ENCODE data around the gene SPINK9. TPM values are rescaled to one million over a fixed set of nuclear protein-coding genes. Genes with fewer than 3 reads are reported as not detected.

Gene SPINK9
- total RNA-seq, 2 experiments from 2014 or later: not detected

GRCh38 chr5:148333262-148333849 lies 2.0 kb upstream of the SPINK9 start:
- peaks cover 5% of the 10 kb centered on the region for H3K36me3 Mint-ChIP-seq (ENCODE audit: low read depth)
- CTCF ChIA-PET: no interaction called here

GRCh38 chr5:148336704-148337435 lies 1.5 kb downstream of the SPINK9 start:
- Mint-ChIP-seq H3K27ac (no peak overlapping the region), H3K4me1 (ENCODE audit: low read depth) (no peaks in the 10 kb centered on the region), H3K36me3 (ENCODE audit: low read depth) (no peaks in the 10 kb centered on the region), H3K27me3 (ENCODE audit: low read depth) (no peaks in the 10 kb centered on the region), H3K9me3 (no peaks in the 10 kb centered on the region), H3K4me3 (no peak overlapping the region)
- intact Hi-C loops (cut with micrococcal nuclease): no loop called here
- CTCF ChIA-PET: interaction anchor here (0.9 kb wide), 1 partner anchor 31 kb away, joined by 3 read pairs; no protein-coding TSS in a partner anchor
- DNase-seq: no peak

More at GRCh38 chr5:148333262-148333849, 2.0 kb upstream of the SPINK9 start:
- Mint-ChIP-seq H3K4me1 (ENCODE audit: low read depth) (no peaks in the 10 kb centered on the region), H3K4me3 (no peak overlapping the region), H3K9me3 (peaks cover 18% of the 10 kb centered on the region), H3K27me3 (ENCODE audit: low read depth) (no peaks in the 10 kb centered on the region), H3K27ac (no peak overlapping the region)
- DNase-seq: no peak
- intact Hi-C loops (cut with micrococcal nuclease): no loop called here

GRCh38 chr5:148342371-148343045 lies 7.1 kb downstream of the SPINK9 start:
- no peaks in the 10 kb centered on the region for H3K27me3 Mint-ChIP-seq (ENCODE audit: low read depth)
- intact Hi-C loops (cut with micrococcal nuclease): no loop called here
- no peak for DNase-seq
- H3K4me1 Mint-ChIP-seq (ENCODE audit: low read depth): no peaks in the 10 kb centered on the region
- H3K27ac Mint-ChIP-seq: no peak overlapping the region
- no peaks in the 10 kb centered on the region for H3K36me3 Mint-ChIP-seq (ENCODE audit: low read depth)
- no peak overlapping the region for H3K4me3 Mint-ChIP-seq
- CTCF ChIA-PET: no interaction called here
- no peaks in the 10 kb centered on the region for H3K9me3 Mint-ChIP-seq

GRCh38 chr5:148343046-148343407 lies 7.7 kb downstream of the SPINK9 start:
- no peaks in the 10 kb centered on the region for H3K9me3 Mint-ChIP-seq
- no peaks in the 10 kb centered on the region for H3K36me3 Mint-ChIP-seq (ENCODE audit: low read depth)
- no peak for DNase-seq
- H3K27me3 Mint-ChIP-seq (ENCODE audit: low read depth): no peaks in the 10 kb centered on the region
- H3K4me3 Mint-ChIP-seq: no peak overlapping the region
- H3K27ac Mint-ChIP-seq: no peak overlapping the region
- CTCF ChIA-PET: no interaction called here
- no peaks in the 10 kb centered on the region for H3K4me1 Mint-ChIP-seq (ENCODE audit: low read depth)
- intact Hi-C loops (cut with micrococcal nuclease): no loop called here

- no peak overlapping the region for H3K27ac Mint-ChIP-seq
- H3K9me3 Mint-ChIP-seq: no peaks in the 10 kb centered on the region
- no peaks in the 10 kb centered on the region for H3K27me3 Mint-ChIP-seq (ENCODE audit: low read depth)
- CTCF ChIA-PET: no interaction called here
- no peaks in the 10 kb centered on the region for H3K36me3 Mint-ChIP-seq (ENCODE audit: low read depth)
- intact Hi-C loops (cut with micrococcal nuclease): no loop called here
- H3K4me1 Mint-ChIP-seq (ENCODE audit: low read depth): no peaks in the 10 kb centered on the region
- H3K4me3 Mint-ChIP-seq: no peak overlapping the region
- no peak for DNase-seq
These were observed 8.5 kb downstream of the SPINK9 start for GRCh38 chr5:148343603-148344487.

- CTCF ChIA-PET: no interaction called here
- no peaks in the 10 kb centered on the region for H3K27me3 Mint-ChIP-seq (ENCODE audit: low read depth)
- H3K4me3 Mint-ChIP-seq: no peak overlapping the region
- intact Hi-C loops (cut with micrococcal nuclease): no loop called here
- no peaks in the 10 kb centered on the region for H3K36me3 Mint-ChIP-seq (ENCODE audit: low read depth)
- no peaks in the 10 kb centered on the region for H3K4me1 Mint-ChIP-seq (ENCODE audit: low read depth)
- H3K9me3 Mint-ChIP-seq: no peaks in the 10 kb centered on the region
- no peak for DNase-seq
- no peak overlapping the region for H3K27ac Mint-ChIP-seq
These were observed 12.3 kb downstream of the SPINK9 start for GRCh38 chr5:148347706-148348105.

GRCh38 chr5:148352696-148353095 lies 17.3 kb downstream of the SPINK9 start:
- Mint-ChIP-seq H3K4me3 (no peak overlapping the region), H3K27ac (no peak overlapping the region), H3K36me3 (ENCODE audit: low read depth) (no peaks in the 10 kb centered on the region), H3K4me1 (ENCODE audit: low read depth) (no peaks in the 10 kb centered on the region), H3K27me3 (ENCODE audit: low read depth) (no peaks in the 10 kb centered on the region), H3K9me3 (no peaks in the 10 kb centered on the region)
- DNase-seq: no peak
- CTCF ChIA-PET: no interaction called here
- intact Hi-C loops (cut with micrococcal nuclease): no loop called here

GRCh38 chr5:148353634-148354033 lies 18.3 kb downstream of the SPINK9 start:
- no peak overlapping the region for H3K27ac Mint-ChIP-seq
- no peak overlapping the region for H3K4me3 Mint-ChIP-seq
- no peaks in the 10 kb centered on the region for H3K9me3 Mint-ChIP-seq
- no peaks in the 10 kb centered on the region for H3K4me1 Mint-ChIP-seq (ENCODE audit: low read depth)
- CTCF ChIA-PET: interaction anchor here (0.6 kb wide), 1 partner anchor 685 kb away, joined by 3 read pairs; no protein-coding TSS in a partner anchor
- intact Hi-C loops (cut with micrococcal nuclease): no loop called here
- H3K36me3 Mint-ChIP-seq (ENCODE audit: low read depth): no peaks in the 10 kb centered on the region
- no peak for DNase-seq
- H3K27me3 Mint-ChIP-seq (ENCODE audit: low read depth): no peaks in the 10 kb centered on the region

GRCh38 chr5:148364343-148364742 lies 29.0 kb downstream of the SPINK9 start:
- DNase-seq: no peak
- no peaks in the 10 kb centered on the region for H3K27me3 Mint-ChIP-seq (ENCODE audit: low read depth)
- H3K36me3 Mint-ChIP-seq (ENCODE audit: low read depth): peaks cover 9% of the 10 kb centered on the region
- H3K4me3 Mint-ChIP-seq: no peak overlapping the region
- no peak overlapping the region for H3K27ac Mint-ChIP-seq
- peaks cover 5% of the 10 kb centered on the region for H3K9me3 Mint-ChIP-seq
- intact Hi-C loops (cut with micrococcal nuclease): no loop called here
- CTCF ChIA-PET: interaction anchor here (1.5 kb wide), 1 partner anchor 10 kb away, joined by 9 read pairs; no protein-coding TSS in a partner anchor
- no peaks in the 10 kb centered on the region for H3K4me1 Mint-ChIP-seq (ENCODE audit: low read depth)

- intact Hi-C loops (cut with micrococcal nuclease): no loop called here
- CTCF ChIA-PET: no interaction called here
- H3K36me3 Mint-ChIP-seq (ENCODE audit: low read depth): peaks cover 14% of the 10 kb centered on the region
- H3K4me1 Mint-ChIP-seq (ENCODE audit: low read depth): no peaks in the 10 kb centered on the region
- peaks cover 9% of the 10 kb centered on the region for H3K9me3 Mint-ChIP-seq
- H3K4me3 Mint-ChIP-seq: no peak overlapping the region
- no peak overlapping the region for H3K27ac Mint-ChIP-seq
- DNase-seq: no peak
- H3K27me3 Mint-ChIP-seq (ENCODE audit: low read depth): no peaks in the 10 kb centered on the region
These were observed 32.9 kb downstream of the SPINK9 start for GRCh38 chr5:148368299-148368698.

- Mint-ChIP-seq H3K9me3 (peaks cover 9% of the 10 kb centered on the region), H3K36me3 (ENCODE audit: low read depth) (peaks cover 14% of the 10 kb centered on the region), H3K27ac (no peak overlapping the region), H3K27me3 (ENCODE audit: low read depth) (no peaks in the 10 kb centered on the region), H3K4me3 (no peak overlapping the region), H3K4me1 (ENCODE audit: low read depth) (no peaks in the 10 kb centered on the region)
- CTCF ChIA-PET: interaction anchor here (1.2 to 3.0 kb wide), 2 partner anchors 9 to 193 kb away, joined by 3 to 9 read pairs; no protein-coding TSS in a partner anchor
- DNase-seq: no peak
- intact Hi-C loops (cut with micrococcal nuclease): no loop called here
These were observed 36.9 kb downstream of the SPINK9 start for GRCh38 chr5:148372166-148372725.

GRCh38 chr5:148372893-148373292 lies 37.5 kb downstream of the SPINK9 start:
- peaks cover 9% of the 10 kb centered on the region for H3K9me3 Mint-ChIP-seq
- H3K36me3 Mint-ChIP-seq (ENCODE audit: low read depth): peaks cover 16% of the 10 kb centered on the region
- H3K27ac Mint-ChIP-seq: no peak overlapping the region
- CTCF ChIA-PET: interaction anchor here (3.0 kb wide), 1 partner anchor 9 kb away, joined by 9 read pairs; no protein-coding TSS in a partner anchor
- no peak overlapping the region for H3K4me3 Mint-ChIP-seq
- DNase-seq: no peak
- intact Hi-C loops (cut with micrococcal nuclease): no loop called here
- no peaks in the 10 kb centered on the region for H3K4me1 Mint-ChIP-seq (ENCODE audit: low read depth)
- H3K27me3 Mint-ChIP-seq (ENCODE audit: low read depth): no peaks in the 10 kb centered on the region

Data from activated naive CD4-positive, alpha-beta T cell treated with anti-CD3 and anti-CD28 coated beads for 36 hours (primary cell).